ENCODE results near the gene USP24.

Gene USP24, protein sequence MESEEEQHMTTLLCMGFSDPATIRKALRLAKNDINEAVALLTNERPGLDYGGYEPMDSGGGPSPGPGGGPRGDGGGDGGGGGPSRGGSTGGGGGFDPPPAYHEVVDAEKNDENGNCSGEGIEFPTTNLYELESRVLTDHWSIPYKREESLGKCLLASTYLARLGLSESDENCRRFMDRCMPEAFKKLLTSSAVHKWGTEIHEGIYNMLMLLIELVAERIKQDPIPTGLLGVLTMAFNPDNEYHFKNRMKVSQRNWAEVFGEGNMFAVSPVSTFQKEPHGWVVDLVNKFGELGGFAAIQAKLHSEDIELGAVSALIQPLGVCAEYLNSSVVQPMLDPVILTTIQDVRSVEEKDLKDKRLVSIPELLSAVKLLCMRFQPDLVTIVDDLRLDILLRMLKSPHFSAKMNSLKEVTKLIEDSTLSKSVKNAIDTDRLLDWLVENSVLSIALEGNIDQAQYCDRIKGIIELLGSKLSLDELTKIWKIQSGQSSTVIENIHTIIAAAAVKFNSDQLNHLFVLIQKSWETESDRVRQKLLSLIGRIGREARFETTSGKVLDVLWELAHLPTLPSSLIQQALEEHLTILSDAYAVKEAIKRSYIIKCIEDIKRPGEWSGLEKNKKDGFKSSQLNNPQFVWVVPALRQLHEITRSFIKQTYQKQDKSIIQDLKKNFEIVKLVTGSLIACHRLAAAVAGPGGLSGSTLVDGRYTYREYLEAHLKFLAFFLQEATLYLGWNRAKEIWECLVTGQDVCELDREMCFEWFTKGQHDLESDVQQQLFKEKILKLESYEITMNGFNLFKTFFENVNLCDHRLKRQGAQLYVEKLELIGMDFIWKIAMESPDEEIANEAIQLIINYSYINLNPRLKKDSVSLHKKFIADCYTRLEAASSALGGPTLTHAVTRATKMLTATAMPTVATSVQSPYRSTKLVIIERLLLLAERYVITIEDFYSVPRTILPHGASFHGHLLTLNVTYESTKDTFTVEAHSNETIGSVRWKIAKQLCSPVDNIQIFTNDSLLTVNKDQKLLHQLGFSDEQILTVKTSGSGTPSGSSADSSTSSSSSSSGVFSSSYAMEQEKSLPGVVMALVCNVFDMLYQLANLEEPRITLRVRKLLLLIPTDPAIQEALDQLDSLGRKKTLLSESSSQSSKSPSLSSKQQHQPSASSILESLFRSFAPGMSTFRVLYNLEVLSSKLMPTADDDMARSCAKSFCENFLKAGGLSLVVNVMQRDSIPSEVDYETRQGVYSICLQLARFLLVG (N-terminal part only)

DNA sequence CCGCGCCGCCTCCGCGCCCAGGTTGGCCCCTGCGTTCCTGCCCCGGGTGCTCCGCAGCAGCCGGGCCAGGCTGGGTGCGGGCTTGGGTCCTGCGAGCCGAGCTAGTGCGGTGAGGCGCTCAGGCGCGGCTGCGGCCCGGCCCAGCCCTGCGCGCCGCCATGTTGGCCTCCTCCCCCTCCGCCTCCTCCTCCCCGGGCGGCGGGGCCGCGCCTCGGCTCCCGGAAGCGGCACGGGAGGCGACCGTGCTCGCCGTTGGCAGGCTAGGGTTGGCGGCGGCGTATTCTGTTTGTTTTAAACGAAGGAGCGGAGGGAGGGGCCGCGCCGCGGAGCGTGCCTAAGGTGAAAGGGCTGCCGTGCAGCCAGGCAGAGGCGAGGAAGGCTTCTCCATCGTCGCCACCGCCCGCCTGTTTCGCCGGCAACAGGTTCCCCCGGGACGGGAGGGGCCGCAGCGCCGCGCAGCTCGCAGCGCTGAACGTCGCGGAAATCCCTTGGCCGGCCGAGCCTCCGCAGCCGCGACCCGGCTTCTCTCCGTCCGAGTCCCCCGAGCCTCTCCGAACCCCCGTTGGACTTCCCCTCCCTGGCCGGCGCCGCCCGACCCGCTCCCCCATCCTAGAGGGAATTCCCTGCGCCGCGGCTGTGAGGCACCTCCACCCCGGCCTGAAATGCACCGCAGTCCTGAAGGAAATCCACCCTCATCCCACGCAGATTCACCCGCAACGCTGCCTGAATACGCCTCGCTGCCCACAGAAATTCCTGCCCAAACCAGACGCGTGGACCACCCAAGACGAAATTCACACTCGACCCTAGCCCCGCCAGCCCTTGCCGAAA is at the start of gene USP24:
TSS of gene USP24 (minus strand) at position 171 of the 828 bp plus-strand sequence. CDS start 251 bp downstream, outside the sequence.
- DNase-seq, result peak; percentile 85

DNA sequence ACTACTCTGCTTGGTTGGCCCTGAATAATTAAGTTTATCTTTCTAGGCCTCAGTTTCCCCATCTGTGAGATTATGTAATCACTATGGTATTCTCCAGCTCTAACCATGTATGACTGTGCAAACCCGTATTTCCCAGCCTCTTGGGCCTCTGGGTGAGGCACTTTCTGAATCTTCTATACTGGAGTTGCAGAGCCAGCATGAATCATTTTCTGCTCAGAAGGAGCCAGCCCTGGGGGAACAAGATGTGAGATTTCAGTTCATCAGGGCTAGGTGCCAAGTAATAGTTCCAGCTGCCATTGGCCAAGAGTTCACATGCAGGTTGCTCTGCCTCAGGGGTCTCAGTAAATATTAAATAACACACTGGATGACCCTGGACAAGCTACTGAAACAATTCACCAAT is 47.7 kb upstream of the USP24 start:
- DNase-seq, result peak; percentile 41

GRCh38 chr1:55259911-55260609 is 44.9 kb upstream of the USP24 start:
- DNase-seq, result no peak

DNA sequence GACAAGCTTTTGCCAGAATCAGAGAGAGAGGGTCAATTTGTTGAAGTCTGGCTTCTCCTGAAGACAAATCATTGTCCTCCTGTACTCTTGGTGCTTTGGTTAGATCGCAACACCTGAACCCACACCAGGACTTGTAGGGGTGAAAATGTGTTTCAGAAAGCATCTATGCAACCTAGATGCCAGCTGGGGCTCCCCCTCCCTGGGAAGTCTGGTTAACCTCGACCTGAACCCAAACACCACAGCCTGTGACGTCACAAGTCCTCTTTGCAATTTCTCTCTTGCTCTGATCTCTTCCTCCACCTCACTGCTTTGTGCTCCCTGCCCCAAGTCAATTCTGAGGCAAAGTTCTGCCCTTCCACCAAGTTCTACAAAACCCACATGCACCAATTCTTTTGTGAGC is 42.8 kb upstream of the USP24 start:
- DNase-seq, result no peak

- peak; percentile 62 for DNase-seq
These were observed 40.7 kb upstream of the USP24 start for GRCh38 chr1:55255901-55256300.

DNA sequence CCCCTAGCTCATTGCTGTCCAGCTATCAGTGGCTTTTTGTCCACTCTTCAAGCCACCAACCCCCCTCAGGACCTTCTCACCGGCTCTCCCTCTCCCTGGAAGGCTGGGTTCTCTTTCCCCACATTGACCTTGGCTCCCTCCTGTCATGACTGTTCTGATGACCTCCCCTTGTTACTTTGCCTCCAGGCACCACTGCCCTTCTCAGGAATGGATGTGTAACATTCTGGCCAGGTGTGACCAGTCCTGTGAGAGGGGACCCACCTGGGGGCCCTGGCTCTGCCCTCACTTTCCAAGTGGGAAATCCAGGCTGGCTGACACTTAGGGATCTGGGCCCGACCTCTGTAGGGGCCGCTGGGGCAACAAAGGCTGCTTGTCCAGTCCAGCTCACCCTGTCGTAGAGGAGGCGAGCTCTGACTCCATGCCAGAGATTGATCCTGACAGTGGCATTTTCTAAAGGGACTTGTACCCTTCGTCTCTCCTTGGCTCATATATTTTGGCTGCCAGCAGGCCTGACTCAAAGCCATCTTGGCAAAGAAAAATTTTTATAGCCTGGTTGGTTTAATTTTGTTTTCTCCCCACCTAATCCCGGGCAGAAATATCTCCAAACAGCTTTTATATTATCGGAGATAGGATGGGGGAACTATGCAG is 37.9 kb upstream of the USP24 start:
- peak; percentile 20 for DNase-seq

GRCh38 chr1:55250399-55251075 is 35.4 kb upstream of the USP24 start:
- no peak for DNase-seq

GRCh38 chr1:55249646-55250398 is 34.7 kb upstream of the USP24 start:
- peak; percentile 79 for DNase-seq

DNA sequence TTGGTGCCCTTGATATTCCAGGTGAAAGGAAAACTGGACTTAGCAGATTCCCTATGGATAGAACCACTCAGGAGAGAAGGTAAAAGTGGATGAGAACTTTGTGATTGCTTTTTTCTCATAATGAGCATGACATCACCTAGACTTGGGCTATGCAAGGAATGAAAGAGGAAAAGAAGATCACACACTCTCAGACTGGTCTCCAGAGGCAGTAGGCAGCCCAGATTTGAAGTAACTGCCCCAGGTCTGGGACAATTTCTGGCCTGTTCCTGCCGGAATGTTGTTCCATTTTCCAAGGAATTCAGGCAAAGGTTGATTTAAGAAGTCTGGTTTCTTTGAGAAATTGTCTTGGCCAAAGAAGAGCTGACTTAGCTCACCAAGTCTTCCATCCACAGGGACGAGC is 31.7 kb upstream of the USP24 start:
- DNase-seq, result no peak

GRCh38 chr1:55246331-55246730 is 31.2 kb upstream of the USP24 start:
- DNase-seq, result no peak

DNA sequence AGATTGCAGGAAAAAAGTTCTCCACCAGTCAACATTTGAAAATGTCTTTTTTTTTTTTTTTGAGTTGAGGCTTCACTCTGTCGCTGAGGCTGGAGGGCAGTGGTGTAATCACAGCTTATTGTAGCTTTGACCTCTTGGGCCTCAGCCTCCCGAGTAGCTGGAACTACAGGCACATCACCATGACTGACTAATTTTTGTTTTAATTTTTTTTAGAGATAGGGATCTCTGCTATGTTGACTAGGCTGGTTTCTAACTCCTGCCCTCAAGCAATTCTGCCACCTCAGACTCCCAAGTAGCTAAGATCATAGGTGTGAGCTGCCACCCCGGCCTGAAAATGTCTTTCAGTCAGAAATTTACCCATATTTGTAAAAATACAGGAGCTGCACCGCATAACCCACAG is 30.6 kb upstream of the USP24 start:
- no peak for DNase-seq

DNA sequence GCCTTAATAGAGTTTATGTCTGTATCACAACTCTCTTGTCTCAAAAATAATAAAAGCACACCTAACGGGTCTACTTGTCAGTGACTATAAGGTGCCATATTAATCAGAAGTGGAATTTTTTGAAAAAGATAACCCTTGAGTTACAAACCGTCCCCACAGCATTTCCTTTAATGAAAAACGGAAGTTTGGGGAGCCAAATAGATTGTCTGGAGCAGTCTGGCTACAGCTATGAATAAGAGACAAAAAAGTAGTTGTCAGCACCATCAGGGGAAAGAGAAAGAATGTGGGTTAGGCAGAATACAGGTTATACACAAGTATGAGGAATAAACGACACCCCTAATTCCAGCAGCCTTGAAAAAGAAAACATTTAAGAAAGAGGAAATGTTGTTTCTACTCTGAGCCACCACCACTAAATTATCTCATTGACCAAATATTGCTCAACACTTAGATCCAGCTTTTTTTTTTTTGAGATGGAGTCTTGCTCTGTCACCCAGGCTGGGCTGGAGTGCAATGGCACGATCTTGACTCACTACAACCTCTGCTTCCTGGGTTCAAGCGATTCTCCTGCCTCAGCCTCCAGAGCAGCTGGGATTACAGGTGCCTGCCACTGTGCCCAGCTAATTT is 29.4 kb upstream of the USP24 start:
- DNase-seq, result no peak

- DNase-seq, result no peak
These were observed 28.5 kb upstream of the USP24 start for GRCh38 chr1:55243655-55244054.

DNA sequence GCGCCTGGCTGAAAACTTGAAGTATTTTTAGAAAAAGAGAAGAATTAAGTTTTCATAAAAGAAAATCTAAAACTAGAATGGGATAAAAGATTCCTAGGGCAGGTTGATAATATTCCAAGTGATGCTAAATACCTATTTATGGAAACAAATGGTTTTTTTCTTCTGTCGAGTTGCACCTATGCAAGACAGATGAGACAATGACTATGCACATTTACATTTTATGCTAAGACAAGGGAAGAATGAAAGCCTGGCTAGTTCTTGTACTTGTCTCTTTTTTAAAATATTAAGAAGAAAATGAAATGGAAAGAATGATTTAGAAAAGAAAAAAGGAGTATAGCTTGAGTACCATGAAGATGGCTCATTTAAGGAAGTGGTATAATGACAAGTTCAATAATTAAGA is 24.4 kb upstream of the USP24 start:
- no peak for DNase-seq

DNA sequence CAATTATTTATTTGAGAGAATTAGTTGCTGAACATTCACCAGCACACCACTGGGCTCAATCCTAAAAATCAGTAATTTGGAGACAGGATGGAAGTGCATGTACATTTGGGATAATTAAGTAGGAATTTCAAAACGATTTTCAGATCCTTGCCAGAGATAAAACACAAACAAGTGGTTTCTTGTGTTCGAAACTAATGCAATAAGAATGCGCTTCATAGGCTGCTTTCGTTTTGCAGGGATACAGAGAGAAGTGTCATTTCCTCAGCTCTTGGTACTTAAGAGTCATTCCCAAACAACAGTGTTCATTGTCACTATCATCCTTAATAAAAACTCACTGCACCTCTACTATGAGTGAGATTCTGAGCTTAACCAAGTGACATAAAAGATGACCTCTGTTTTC is 20.6 kb upstream of the USP24 start:
- no peak for DNase-seq

- no peak for DNase-seq
These were observed 18.9 kb upstream of the USP24 start for GRCh38 chr1:55234016-55234415.

DNA sequence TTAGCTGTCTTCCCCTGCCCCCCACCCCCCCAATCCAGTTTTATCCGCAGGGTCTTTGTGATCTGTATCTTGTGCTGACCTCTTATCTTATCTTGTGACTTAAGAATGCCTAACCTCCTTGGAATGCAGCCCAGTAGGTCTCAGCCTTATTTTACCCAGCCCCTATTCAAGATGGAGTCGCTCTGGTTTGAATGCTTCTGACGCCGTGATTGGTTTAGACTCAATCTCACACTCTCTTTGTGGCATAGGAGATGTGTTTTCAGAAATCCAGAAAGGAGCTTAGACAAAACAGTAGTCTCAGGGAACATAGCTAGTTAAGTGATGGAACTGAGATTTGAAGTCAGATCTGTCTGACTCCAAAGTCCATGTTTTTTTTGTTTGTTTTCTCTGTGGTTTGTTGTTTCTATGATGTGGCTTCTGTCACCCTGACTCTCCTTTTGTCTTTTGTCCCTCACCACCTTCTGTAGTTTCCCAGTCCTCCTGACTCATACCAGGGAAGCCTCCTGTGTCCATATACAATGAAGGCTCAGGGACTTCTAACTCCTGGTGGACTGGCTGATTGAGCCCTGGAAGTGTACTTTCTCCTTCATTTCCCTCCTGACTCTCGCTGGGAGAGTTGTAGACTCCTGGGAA is 18.1 kb upstream of the USP24 start:
- no peak for DNase-seq

- DNase-seq, result no peak
These were observed 17.4 kb upstream of the USP24 start for GRCh38 chr1:55232448-55233144.

Data from NCI-H69 (cell line).